GM13976 (cell line): ENCODE measurements around the gene CALHM6.

Experiments used
- DNase-seq: peaks from one replicate; pipeline ENCODE4 v3.0.0; 2012; ENCODE audit warnings: low spot score
- CTCF ChIP-seq: IDR thresholded peaks from 2 replicates; pipeline ENCODE4 v1.5.1; 2012; ENCODE audit warnings: borderline replicate concordance, mild to moderate bottlenecking; ENCODE audit not compliant: insufficient read depth; ENCODE audit errors: extremely low read depth, missing control alignments, control extremely low read depth
- in situ Hi-C: fragments of 300-500 bp; cut with MboI; formaldehyde crosslinking; loops from one replicate; pipeline ENCODE4 v1.12.0; 2022; ENCODE audit warnings: low sequenced_read_pairs, mixed read lengths, inconsistent platforms; ENCODE audit not compliant: unreplicated experiment

CALHM6 gene

DNA sequence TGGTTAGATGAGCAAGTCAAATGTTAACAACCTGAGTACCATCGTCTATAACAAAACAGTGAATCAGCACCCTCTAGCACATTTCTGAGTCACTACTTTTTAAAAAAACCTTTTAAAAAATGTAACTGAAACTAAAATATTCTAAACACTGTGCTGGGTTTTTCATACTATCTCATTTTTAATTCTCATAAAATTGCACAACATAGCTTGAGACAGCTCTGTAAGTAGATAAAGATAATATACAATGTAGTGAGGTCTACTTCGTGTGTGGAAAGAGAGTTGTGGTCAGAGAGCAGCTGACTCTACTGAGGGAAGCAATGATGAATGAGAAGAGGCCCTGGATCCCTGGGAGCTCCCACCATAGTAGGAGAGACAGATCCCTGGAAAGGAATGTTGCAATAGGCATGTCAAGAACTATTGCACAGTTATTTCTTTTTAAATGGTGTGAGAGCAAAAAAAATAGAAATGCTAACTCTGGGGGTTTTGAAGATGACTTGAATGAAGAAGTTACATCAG is 13.6 kb upstream of the CALHM6 start:
- no peak for DNase-seq
- in situ Hi-C loops = loop anchor here (25.0 kb wide), 1 partner anchor 160 kb away; the partner anchor contains the start of gene TSPYL1
- no peak for TF ChIP-seq CTCF

DNA sequence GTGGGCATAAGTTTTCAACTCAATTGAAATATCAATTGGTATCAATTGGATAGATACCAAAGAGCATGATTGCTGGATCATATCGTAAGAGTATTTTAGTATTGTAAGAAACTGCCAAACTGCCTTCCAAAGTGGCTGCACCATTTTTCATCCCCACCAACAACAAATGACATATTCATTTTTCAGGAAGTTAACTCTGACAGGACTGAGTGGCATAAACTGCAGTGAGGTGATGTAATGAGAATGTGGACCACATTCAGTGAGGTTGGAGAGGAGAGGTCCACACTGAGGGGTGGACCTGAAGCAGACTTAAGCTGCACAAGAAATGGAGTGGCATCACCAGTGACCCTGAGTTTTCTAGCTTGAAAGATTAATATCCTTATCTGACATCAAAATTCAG is 11.6 kb upstream of the CALHM6 start:
- in situ Hi-C loops = loop anchor here (25.0 kb wide), 1 partner anchor 162 kb away; the partner anchor contains the start of gene TSPYL1
- TF ChIP-seq CTCF = no peak
- DNase-seq = no peak

GRCh38 chr6:116450185-116450710 is 10.9 kb upstream of the CALHM6 start:
- in situ Hi-C loops = no loop called here
- no peak for TF ChIP-seq CTCF
- no peak for DNase-seq

GRCh38 chr6:116450769-116451740 is 10.1 kb upstream of the CALHM6 start:
- no peak for TF ChIP-seq CTCF
- in situ Hi-C loops = no loop called here
- peak; percentile 46 for DNase-seq

DNA sequence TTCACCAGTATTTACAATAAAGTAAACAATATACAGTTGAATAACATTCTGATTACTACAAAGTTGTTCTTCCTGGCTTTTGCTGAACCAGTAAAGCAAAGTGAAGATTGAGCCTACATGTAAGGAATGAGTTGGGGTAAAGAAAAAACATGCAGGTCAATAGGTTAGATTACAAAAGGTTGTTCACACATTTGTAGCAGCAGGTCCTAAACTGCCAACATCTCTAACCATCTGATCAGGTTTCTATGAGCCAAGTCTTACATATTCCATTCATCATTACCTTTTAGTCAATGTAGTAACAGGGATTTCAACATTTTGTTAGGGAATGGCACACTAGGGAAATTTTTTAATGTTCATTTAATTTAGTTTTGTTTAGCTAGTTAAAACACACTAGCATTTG is 9.3 kb upstream of the CALHM6 start:
- no peak for TF ChIP-seq CTCF
- in situ Hi-C loops = no loop called here

GRCh38 chr6:116452531-116452930 is 8.6 kb upstream of the CALHM6 start:
- no peak for DNase-seq
- no peak for TF ChIP-seq CTCF
- in situ Hi-C loops = no loop called here

More for the DNA sequence above, 9.3 kb upstream of the CALHM6 start:
- no peak for DNase-seq
